ENCODE measurements around the gene CYBB.
"Not testable (repeated sequence)": the region's sequence is repeated elsewhere in the genome, so short reads cannot be mapped to it uniquely, and the experiment has no call there.

CYBB gene

DNA sequence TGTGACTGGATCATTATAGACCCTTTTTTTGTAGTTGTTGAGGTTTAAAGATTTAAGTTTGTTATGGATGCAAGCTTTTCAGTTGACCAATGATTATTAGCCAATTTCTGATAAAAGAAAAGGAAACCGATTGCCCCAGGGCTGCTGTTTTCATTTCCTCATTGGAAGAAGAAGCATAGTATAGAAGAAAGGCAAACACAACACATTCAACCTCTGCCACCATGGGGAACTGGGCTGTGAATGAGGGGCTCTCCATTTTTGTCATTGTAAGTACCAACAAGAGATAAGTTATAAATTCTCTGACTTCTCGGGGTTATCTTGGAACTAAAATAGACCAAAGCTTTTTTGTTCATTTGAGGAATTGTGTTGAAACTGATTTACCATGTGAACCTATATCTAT, at the start of gene CYBB:
Gene CYBB (plus strand): TSS at position 203 of the 400 bp plus-strand sequence. CDS start 19 bp downstream, at position 222.
- no peak for DNase-seq (ENCODE audit: low spot score)

- DNase-seq (ENCODE audit: low spot score), result peak; percentile 61
Observed at GRCh38 chrX:37745354-37745753, 34.5 kb upstream of the CYBB start.

GRCh38 chrX:37745835-37746217, 34.0 kb upstream of the CYBB start:
- no peak for DNase-seq (ENCODE audit: low spot score)

- DNase-seq (ENCODE audit: low spot score), result no peak
Observed at GRCh38 chrX:37746218-37746941, 33.5 kb upstream of the CYBB start.

GRCh38 chrX:37746951-37747350, 32.9 kb upstream of the CYBB start:
- no peak for DNase-seq (ENCODE audit: low spot score)

GRCh38 chrX:37752281-37752680, 27.6 kb upstream of the CYBB start:
- DNase-seq (ENCODE audit: low spot score), result no peak

- no peak for DNase-seq (ENCODE audit: low spot score)
Observed at GRCh38 chrX:37752936-37753335, 26.9 kb upstream of the CYBB start.

- DNase-seq (ENCODE audit: low spot score), result no peak
Observed at GRCh38 chrX:37753384-37753783, 26.5 kb upstream of the CYBB start.

DNA sequence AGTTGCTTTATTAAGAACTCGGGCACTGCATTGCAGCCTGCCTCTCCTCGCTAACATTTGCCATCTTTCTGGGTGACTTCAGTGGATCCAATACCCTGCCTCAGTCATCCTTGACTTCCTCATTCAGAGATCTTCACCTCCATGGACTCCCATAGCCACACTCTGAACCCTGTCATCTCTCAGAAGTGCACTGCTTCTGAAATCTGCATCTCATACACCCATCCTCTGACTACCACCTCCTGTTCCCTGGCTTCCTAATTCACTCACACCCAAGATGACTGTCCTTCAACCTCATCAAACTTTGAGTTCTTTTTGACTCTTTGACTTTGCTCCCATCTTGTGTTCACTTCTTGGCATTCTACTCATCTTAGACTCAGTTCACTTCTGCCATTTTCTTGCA, 25.3 kb upstream of the CYBB start:
- DNase-seq (ENCODE audit: low spot score), result no peak

GRCh38 chrX:37755025-37755424, 24.8 kb upstream of the CYBB start:
- no peak for DNase-seq (ENCODE audit: low spot score)

- no peak for DNase-seq (ENCODE audit: low spot score)
Observed at GRCh38 chrX:37757082-37757481, 22.8 kb upstream of the CYBB start.

- no peak for DNase-seq (ENCODE audit: low spot score)
Observed at GRCh38 chrX:37759351-37759750, 20.5 kb upstream of the CYBB start.

GRCh38 chrX:37759878-37760418, 19.9 kb upstream of the CYBB start:
- no peak for DNase-seq (ENCODE audit: low spot score)

DNA sequence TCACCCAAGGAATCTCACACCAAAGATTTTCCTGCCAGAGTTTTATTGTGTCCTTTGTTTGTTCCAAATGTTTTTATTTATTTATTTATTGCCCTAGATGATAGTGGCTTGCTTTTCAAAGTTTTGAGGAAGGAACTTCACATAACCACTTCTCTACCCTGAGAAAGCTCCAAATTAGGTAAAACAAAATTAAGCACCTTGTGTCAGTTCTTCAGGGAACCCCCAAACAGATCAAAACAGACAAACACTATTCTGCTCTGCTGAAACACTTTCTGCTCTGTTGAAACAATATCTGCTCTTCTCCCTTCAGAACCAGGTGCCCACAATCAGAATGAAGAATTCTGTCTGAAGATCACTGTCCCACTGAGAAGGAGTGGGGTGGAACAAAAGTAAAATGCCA, 16.5 kb upstream of the CYBB start:
- no peak for DNase-seq (ENCODE audit: low spot score)

GRCh38 chrX:37765507-37765906, 14.4 kb upstream of the CYBB start:
- no peak for DNase-seq (ENCODE audit: low spot score)

GRCh38 chrX:37767430-37767829, 12.4 kb upstream of the CYBB start:
- no peak for DNase-seq (ENCODE audit: low spot score)

DNA sequence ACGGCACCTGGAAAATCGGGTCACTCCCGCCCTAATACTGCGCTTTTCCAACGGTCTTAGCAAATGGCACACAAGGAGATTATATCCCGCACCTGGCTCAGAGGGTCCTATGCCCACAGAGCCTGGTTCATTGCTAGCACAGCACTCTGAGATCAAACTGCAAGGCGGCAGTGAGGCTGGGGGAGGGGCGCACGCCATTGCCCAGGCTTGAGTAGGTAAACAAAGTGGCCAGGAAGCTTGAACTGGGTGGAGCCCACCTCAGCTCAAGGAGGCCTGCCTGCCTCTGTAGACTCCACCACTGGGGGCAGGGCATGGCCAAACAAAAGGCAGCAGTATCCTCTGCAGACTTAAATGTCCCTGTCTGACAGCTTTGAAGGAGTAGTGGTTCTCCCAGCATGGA, 11.0 kb upstream of the CYBB start:
- DNase-seq (ENCODE audit: low spot score), result not testable (repeated sequence)

GRCh38 chrX:37776283-37776986, 3.4 kb upstream of the CYBB start:
- DNase-seq (ENCODE audit: low spot score), result no peak

DNA sequence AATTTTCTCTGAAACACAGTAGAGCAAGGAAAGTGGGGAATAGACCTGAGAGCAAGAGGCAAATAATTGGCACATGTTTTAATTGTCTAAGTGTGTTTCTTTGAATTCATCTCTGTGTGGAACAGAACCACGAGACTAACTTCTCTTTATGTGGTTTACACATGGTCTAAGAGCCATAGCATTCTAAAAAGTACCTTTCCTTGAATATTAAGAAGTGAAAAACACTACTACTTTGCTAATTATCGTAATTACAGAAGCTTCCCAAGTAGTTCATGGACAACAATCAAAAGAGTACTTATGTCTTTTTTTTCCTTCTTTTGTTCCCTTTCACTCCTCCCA, 2.9 kb upstream of the CYBB start:
- no peak for DNase-seq (ENCODE audit: low spot score)

DNA sequence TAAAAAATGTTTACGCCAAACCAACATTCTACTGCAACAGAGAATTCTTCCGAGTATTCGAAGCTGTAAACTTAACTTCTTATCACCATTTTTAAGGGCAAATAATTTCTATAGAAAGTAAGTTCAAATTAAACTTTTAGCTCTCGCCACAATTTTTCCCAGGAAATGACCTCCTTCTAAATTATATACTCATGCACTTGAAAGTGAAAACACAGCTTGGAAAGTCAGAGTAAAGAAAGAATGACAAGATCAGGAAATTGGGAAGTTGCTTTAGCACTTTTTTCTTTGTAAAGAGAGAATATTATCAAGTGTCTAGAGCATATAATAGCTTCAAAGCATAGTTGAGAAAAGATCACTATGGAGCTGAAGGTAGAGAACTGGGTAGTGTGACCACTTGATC, 1.2 kb downstream of the CYBB start:
- DNase-seq (ENCODE audit: low spot score), result no peak

DNA sequence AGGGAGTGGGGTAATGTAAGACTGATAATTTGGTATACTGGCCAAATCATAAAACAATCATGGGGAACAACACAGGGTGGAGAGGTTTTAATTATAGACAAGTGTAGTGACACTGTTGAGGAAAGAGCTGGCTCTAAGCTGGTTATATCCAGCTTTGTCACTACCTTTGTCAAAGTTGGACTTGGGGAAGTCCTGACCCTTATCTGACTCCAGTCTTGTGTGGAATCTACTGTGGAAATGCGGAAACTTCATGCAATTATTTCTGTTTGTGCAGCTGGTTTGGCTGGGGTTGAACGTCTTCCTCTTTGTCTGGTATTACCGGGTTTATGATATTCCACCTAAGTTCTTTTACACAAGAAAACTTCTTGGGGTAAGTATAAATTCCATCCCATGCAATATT, 2.0 kb downstream of the CYBB start:
- DNase-seq (ENCODE audit: low spot score), result no peak

- no peak for DNase-seq (ENCODE audit: low spot score)
Observed at GRCh38 chrX:37782359-37782758, 2.5 kb downstream of the CYBB start.

GRCh38 chrX:37783305-37783704, 3.4 kb downstream of the CYBB start:
- DNase-seq (ENCODE audit: low spot score), result no peak

DNA sequence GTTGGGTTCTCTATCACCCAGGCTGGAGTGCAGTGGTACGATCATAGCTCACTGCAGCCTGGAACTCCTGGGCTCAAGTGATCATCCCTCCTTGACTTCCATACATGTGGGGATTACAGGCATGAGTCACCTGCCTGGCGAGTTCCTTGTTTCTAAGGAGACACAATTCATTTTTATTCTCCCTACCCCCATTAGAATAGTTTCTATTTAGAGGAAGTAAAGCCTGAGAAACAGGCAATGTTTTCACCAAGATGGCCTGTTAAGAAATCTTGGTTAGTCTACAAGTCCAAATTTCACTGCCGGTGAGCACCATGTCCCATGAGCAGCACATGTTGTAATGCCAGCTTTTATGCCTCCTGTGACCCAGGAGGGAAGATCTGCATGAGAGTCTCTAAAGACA, 5.7 kb downstream of the CYBB start:
- DNase-seq (ENCODE audit: low spot score), result no peak

All from GM03348 (cell line).